T1000 (cell line): ENCODE results near the gene ZNF512B.
"Not testable (repeated sequence)": the region's sequence is repeated elsewhere in the genome, so short reads cannot be mapped to it uniquely, and the experiment has no call there.

Experiments
- DNase-seq: peaks from one replicate; lab custom pipeline; 2025; ENCODE audit warnings: mixed read lengths; lab: John Stamatoyannopoulos, UW

Gene ZNF512B

GRCh38 chr20:63977739-63978276, 8.1 kb upstream of the ZNF512B start:
- no peak for DNase-seq

GRCh38 chr20:63976980-63977738, 7.4 kb upstream of the ZNF512B start:
- no peak for DNase-seq

- not testable (repeated sequence) for DNase-seq
Measured at GRCh38 chr20:63976511-63976910, 6.8 kb upstream of the ZNF512B start.

- DNase-seq, result no peak
Measured at GRCh38 chr20:63974402-63975200, 4.9 kb upstream of the ZNF512B start.

- peak; percentile 67 for DNase-seq
Measured at GRCh38 chr20:63973636-63974401, 4.1 kb upstream of the ZNF512B start.

- DNase-seq, result no peak
Measured at GRCh38 chr20:63973160-63973479, 3.4 kb upstream of the ZNF512B start.

- no peak for DNase-seq
Measured at GRCh38 chr20:63972312-63973159, 2.8 kb upstream of the ZNF512B start.

- not testable (repeated sequence) for DNase-seq
Measured at GRCh38 chr20:63971960-63972311, 2.2 kb upstream of the ZNF512B start.

- no peak for DNase-seq
Measured at GRCh38 chr20:63970714-63971431, 1.1 kb upstream of the ZNF512B start.

GRCh38 chr20:63968928-63969760, 586 bp downstream of the ZNF512B start:
- DNase-seq, result no peak

- no peak for DNase-seq
Measured at GRCh38 chr20:63968136-63968927, 1.4 kb downstream of the ZNF512B start.

- no peak for DNase-seq
Measured at GRCh38 chr20:63967330-63968135, 2.2 kb downstream of the ZNF512B start.

- no peak for DNase-seq
Measured at GRCh38 chr20:63966944-63967322, 2.8 kb downstream of the ZNF512B start.

- DNase-seq, result no peak
Measured at GRCh38 chr20:63966172-63966943, 3.4 kb downstream of the ZNF512B start.

- no peak for DNase-seq
Measured at GRCh38 chr20:63964412-63964811, 5.3 kb downstream of the ZNF512B start.

- no peak for DNase-seq
Measured at GRCh38 chr20:63963784-63964301, 5.9 kb downstream of the ZNF512B start.

- DNase-seq, result no peak
Measured at GRCh38 chr20:63963348-63963741, 6.4 kb downstream of the ZNF512B start.
